HEK293T (cell line): ENCODE data around the gene TRAF3.

ENCODE experiments used
- CTBP1 ChIP-seq: fragments of 450-650 bp; IDR thresholded peaks from 2 replicates; pipeline ENCODE4 v1.6.1; 2016; ENCODE audit warnings: borderline replicate concordance
- L3MBTL2 ChIP-seq: fragments of 450-650 bp; conservative IDR thresholded peaks from 2 replicates; pipeline ENCODE4 v1.6.1; 2016; ENCODE audit warnings: mild to moderate bottlenecking
- LEF1 ChIP-seq: fragments of 450-650 bp; IDR thresholded peaks from 2 replicates; pipeline ENCODE4 v1.6.1; 2017; ENCODE audit warnings: mild to moderate bottlenecking, borderline replicate concordance

GRCh38 chr14:102749393-102750305 is 27.6 kb upstream of the TRAF3 start:
- no peak for TF ChIP-seq L3MBTL2
- no peak for TF ChIP-seq LEF1
- TF ChIP-seq CTBP1, result no peak
